ENCODE measurements around the gene GOLT1A. TPM values are rescaled to one million over a fixed set of nuclear protein-coding genes. Genes with fewer than 3 reads are reported as not detected.

GOLT1A gene
- total RNA-seq, 2 donors from 2014 or later = not detected

- Histone ChIP-seq H3K9me3 (no peaks in the 10 kb centered on the region), H3K4me3 (no peak overlapping the region), H3K27me3 (no peaks in the 10 kb centered on the region), H3K27ac (peak overlapping the region in 1 of 2 donors; percentile 16), H3K4me1 (peaks cover 0 to 5% of the 10 kb centered on the region in 2 donors), H3K36me3 (peaks cover 46% of the 10 kb centered on the region)
- DNase-seq (ENCODE audit: low spot score) = no peak
- no peak for TF ChIP-seq CTCF (IDR thresholded peaks at IDR 0.05)
Observed at GRCh38 chr1:204256531-204256930, 42.7 kb upstream of the GOLT1A start.

- H3K4me3 ChIP-seq = no peak overlapping the region
- no peak for DNase-seq (ENCODE audit: low spot score)
- peaks cover 41% of the 10 kb centered on the region for H3K36me3 ChIP-seq
- H3K27ac ChIP-seq = peak overlapping the region in 1 of 2 donors; percentile 16
- TF ChIP-seq CTCF (IDR thresholded peaks at IDR 0.05) = no peak
- no peaks in the 10 kb centered on the region for H3K27me3 ChIP-seq
- H3K9me3 ChIP-seq = no peaks in the 10 kb centered on the region
- H3K4me1 ChIP-seq = peaks cover 0 to 5% of the 10 kb centered on the region in 2 donors
Observed at GRCh38 chr1:204255966-204256365, 42.2 kb upstream of the GOLT1A start.

- Histone ChIP-seq H3K27me3 (no peaks in the 10 kb centered on the region), H3K9me3 (no peaks in the 10 kb centered on the region), H3K36me3 (peaks cover 33% of the 10 kb centered on the region), H3K27ac (no peak overlapping the region), H3K4me1 (peaks cover 0 to 5% of the 10 kb centered on the region in 2 donors), H3K4me3 (no peak overlapping the region)
- no peak for DNase-seq (ENCODE audit: low spot score)
- TF ChIP-seq CTCF (IDR thresholded peaks at IDR 0.05) = no peak
Observed at GRCh38 chr1:204255225-204255624, 41.4 kb upstream of the GOLT1A start.

- peak; percentile 88 for DNase-seq (ENCODE audit: low spot score)
- Histone ChIP-seq H3K27me3 (no peaks in the 10 kb centered on the region), H3K4me3 (no peak overlapping the region), H3K36me3 (peaks cover 28% of the 10 kb centered on the region), H3K4me1 (peaks cover 0 to 5% of the 10 kb centered on the region in 2 donors), H3K27ac (no peak overlapping the region), H3K9me3 (no peaks in the 10 kb centered on the region)
- no peak for TF ChIP-seq CTCF (IDR thresholded peaks at IDR 0.05)
Observed at GRCh38 chr1:204254031-204254661, 40.4 kb upstream of the GOLT1A start.

GRCh38 chr1:204251926-204252689, 38.3 kb upstream of the GOLT1A start:
- H3K36me3 ChIP-seq = peaks cover 17% of the 10 kb centered on the region
- peaks cover 0 to 5% of the 10 kb centered on the region in 2 donors for H3K4me1 ChIP-seq
- H3K9me3 ChIP-seq = no peaks in the 10 kb centered on the region
- no peaks in the 10 kb centered on the region for H3K27me3 ChIP-seq
- H3K4me3 ChIP-seq = no peak overlapping the region
- TF ChIP-seq CTCF (IDR thresholded peaks at IDR 0.05) = no peak
- no peak overlapping the region for H3K27ac ChIP-seq
- no peak for DNase-seq (ENCODE audit: low spot score)
